Activated T-cell treated with anti-CD3 and anti-CD28 coated beads, Interleukin-2, amount 50 U/mL, for 1 hour (primary cell): Measurements from ENCODE around the gene RBM4B.

ENCODE experiments used
- DNase-seq: peaks from one replicate; pipeline ENCODE4 v3.0.0-alpha.2; 2020

Gene RBM4B

DNA sequence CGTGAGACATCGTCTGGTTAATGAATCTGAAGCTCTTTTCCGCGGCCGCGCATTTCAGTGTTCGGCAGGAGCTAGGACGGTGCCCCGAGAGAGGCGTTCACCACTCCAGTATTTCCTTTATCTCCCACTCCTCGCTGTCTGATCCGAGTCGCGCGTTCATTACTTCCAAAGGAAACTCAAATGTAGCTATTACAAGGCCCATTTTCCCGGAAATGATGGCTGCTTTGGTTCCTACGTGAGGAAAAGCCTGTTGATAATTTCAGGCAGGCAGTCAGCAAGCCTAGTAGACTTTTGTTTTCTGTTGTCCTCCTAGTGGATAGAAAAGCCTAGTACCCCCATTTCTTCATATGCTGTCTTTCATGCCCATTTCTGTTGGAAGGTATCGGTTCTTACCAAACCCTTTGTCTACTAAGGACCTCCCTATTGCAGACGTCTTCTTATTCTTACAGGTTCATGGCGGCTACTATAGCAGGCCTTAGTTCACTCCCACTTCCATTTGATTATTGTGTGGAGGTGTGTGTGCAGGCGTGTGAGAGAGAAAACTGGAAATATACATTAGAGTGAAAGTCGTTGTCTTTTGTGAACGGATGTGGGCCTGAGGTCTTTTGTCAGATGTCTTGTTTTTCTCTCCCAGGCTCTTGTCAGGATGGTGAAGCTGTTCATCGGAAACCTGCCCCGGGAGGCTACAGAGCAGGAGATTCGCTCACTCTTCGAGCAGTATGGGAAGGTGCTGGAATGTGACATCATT is 38.4 kb downstream of the RBM4B start:
- DNase-seq = no peak

DNA sequence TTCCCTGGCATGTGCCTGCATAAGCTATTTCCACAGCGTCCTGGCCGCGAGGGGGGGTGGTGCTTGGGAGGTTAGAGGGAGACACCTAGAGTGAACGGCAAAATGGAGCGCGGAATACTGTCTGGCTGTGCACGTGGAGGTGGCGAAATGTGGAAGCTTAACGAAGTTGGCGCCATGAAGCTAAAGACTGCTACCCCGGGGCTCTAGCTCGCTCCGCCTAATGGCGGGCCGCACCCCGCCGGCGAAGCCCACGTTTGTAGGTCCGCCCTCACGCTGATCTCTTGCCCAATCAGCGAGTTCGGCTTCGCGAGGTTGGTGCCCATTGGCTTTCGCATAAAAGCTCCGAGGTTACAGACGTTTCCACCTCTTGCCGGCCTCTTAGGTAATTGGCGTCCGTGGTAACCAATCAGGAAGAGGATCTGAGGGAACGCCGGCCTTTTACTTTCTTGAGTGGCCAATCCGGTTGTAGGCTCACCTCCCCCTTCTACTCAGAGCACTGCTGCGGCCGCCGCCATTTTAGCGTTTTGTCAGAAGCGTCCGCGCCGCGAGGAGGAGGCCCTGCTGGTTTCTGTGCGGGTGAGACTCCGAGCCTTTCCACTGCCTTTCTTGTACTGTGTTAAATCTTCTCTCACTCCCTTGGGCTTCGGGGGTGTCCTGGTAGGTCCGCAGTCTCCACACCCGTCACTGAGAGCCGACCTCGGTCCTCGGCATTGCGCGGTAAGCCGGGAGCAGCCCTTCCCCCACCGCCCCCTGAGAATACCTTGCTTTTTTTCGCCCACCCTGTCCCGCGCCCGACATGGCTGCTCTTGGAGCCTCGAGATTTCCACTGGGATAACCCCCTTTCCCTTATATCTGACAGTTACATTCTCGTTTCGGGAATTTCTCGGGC is 39.3 kb downstream of the RBM4B start, which contains the start of gene RBM4:
Gene RBM4 (plus strand): TSS at position 527 of the 889 bp plus-strand sequence. CDS start 1,009 bp downstream, outside the sequence.
- peak; percentile 89 for DNase-seq

DNA sequence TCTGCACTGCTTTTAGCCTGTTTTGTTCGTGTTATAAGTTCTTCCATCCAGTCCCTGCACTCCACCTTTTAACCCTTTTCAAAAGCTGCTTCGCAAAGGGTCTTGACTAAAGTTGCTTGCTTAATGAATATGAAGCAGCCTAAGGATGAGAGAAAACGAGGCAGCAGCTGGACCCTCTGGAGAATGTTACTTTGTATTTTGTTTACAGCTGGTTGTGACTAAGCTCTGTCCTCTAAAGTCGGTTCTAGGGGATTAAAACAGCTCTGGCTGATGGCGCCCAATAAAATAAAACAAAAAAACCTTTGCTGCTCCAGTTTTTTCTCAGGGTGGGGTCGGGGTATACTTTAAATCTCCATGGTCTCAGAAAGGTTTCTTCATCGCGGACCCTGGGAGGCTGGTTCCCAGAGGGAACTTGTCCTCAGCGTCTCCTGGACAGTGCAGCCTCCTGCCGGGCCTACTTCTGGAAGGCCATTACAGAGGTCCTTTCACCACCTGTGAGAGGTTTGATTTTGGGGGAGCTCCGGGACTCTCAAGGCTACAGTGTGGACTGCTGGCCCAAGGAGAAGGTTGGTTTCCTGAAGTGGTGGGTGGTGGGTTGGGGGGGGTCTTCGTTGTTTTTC is 40.0 kb downstream of the RBM4B start:
- DNase-seq = no peak

DNA sequence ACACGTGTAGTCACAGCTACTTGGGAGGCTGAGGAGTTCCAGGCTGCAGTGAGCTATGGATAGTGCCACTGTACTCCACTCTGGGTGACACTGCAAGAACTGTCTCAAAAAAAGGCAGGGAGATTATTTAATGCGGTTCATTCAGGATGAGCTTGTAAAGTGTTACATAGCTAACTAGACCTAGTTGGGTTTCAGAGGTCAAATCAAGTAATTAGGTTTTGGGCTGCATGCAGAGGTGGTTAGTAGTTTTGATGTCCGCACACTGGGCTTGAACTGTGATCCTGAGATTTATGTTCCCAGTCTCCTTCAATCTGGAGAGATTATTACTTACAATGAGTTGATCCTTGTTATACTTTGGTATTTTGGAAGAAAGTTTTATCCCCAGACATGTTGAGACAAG is 41.3 kb downstream of the RBM4B start:
- no peak for DNase-seq

DNA sequence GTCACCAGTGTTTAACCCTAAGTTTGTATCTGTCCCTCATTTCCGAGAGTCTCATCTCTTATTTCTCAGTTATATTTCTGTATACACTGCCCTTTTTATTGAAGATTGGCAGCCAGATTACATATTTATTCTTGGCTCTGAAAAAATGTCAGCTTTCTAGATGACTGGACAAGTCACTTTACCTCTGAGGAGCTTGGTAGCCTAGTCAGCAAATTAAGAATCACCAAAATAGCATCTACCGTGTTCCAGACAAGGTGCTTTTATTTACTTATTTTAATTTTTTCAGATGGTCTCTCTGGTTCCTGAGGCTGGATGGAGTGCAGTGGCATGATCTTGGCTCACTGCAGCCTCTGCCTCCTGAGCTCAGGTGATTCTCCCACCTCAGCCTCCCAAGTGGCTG is 44.7 kb downstream of the RBM4B start:
- no peak for DNase-seq

DNA sequence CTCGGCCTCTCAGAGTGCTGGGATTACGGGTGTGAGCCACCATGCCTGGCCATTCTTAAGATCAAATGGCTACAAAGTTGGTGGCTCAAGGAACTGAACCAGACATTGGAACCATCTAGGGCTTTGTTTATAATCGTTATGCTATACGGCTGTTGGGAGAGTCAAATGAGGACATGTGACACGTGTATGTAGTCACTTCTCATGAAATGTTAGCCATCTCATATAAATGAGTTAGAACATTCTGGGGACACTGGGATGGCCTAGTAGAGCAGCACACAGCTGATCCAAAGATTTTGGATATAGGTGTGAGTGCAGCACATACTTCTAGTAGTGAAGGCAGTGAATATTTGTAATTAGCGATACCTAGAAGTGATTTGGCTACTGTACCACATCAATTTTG is 45.8 kb downstream of the RBM4B start:
- no peak for DNase-seq

DNA sequence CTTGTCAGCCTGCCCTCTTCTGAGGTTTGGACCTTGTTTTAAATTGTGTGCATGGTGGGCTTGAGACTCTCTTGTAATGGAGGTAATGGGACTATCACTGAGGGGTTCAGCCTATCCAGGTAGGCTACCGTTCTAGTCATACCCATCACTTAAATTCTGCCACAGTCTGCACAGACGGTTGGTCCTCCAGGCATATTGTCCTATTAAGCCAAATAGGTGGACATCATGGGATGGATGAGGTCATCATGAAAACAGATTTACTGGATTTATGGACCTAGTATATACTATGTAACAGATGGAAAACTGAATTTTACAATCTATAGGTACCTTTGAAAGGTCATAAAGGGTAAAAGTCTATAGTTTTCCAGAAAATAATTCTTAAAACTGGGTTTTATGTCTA is 48.3 kb downstream of the RBM4B start:
- DNase-seq = no peak

DNA sequence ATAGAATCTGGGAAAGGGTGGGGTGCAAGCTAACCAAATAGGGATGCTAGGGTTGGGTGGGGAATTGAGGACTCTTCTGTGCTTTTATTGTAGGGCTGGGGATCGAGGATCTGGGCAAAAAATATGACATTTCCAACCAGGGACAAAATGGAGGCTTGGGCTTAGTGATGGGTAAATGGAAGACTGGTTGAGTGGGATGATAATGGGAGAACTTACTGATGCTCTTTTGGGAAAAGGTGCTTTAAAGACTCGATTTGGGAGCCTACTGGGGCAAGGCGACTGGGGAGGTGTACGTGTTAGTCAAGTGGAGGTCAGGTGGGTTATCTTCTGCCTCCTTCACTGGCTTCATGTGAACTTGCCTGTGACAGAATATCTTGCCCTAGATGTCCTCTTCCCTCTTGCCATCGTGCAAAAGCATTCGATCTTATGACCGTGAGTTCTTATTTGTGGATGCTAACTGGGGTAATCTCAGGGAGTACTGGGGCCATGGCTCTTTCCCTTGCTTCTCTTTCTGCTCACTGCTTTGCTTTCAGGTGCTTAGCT is 49.6 kb downstream of the RBM4B start:
- no peak for DNase-seq

DNA sequence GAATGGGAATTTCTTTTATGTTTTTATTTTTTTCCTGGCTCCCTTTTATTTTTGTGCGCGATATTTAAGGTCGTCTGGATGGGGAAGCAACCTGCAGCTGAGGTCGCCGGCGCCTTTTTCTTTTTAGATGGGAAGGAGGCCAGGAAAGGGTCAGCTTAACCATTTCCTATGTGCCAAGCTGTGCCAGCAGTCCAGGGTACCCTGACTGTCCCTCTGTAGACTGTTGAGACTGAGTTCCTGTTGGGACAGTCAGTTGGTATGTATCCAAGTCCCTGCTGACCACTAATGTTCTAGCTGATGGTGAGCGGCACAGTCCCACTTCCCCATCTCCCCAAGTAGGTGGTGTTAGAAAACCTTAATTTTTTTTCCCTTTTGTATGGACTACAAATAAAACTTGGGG is 50.8 kb downstream of the RBM4B start:
- DNase-seq = no peak

DNA sequence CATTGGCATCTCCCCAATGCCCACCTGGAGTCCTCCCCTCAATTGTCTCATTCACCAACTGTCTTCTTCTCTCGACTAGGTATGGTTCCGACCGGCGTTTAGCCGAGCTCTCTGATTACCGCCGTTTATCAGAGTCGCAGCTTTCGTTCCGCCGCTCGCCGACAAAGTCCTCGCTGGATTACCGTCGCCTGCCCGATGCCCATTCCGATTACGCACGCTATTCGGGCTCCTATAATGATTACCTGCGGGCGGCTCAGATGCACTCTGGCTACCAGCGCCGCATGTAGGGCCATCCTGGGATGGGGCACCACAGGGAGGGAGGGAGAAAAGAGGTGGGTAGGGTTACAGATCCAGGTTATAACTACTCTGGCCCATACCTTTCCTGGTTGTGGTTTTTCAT is 51.3 kb downstream of the RBM4B start:
- no peak for DNase-seq

DNA sequence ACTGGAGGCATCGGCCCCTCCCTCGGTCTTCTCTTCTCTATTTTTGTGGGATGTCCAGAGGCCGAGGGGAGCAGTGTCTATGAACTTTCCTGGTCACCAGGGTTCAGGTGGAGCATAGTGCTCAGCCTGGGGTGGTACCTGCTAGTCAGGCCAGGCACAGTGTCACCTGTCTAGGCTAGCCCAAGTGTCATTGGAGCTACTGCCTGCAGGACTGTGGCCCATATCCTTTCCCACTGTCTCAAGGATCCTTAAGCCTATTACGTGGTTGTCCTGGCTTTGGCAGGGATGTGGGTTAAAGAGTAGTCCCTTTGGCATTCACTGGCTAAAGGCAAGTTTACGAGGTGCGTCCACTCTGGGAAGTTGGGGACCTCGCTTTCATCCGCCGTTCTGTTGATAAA is 51.9 kb downstream of the RBM4B start:
- no peak for DNase-seq

DNA sequence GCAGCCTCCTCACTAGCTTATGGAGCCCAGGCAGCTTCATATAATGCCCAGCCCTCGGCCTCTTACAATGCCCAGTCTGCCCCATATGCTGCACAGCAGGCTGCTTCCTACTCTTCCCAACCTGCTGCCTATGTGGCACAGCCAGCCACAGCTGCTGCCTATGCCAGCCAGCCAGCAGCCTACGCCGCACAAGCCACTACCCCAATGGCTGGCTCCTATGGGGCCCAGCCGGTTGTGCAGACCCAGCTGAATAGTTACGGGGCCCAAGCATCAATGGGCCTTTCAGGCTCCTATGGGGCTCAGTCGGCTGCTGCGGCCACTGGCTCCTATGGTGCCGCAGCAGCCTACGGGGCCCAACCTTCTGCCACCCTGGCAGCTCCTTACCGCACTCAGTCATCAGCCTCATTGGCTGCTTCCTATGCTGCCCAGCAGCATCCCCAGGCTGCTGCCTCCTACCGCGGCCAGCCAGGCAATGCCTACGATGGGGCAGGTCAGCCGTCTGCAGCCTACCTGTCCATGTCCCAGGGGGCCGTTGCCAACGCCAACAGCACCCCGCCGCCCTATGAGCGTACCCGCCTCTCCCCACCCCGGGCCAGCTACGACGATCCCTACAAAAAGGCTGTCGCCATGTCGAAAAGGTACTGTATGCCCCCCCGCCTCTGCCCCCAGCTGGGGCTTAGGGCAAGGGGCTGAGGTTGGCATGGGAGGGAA is 52.5 kb downstream of the RBM4B start:
- DNase-seq = no peak

DNA sequence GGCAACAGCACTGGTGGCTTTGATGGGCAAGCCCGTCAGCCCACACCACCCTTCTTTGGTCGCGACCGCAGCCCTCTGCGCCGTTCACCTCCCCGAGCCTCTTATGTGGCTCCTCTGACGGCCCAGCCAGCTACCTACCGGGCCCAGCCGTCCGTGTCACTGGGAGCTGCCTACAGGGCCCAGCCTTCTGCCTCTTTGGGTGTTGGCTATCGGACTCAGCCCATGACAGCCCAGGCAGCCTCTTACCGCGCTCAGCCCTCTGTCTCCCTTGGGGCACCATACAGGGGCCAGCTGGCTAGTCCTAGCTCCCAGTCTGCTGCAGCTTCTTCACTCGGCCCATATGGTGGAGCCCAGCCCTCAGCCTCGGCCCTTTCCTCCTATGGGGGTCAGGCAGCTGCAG is 53.2 kb downstream of the RBM4B start:
- no peak for DNase-seq

DNA sequence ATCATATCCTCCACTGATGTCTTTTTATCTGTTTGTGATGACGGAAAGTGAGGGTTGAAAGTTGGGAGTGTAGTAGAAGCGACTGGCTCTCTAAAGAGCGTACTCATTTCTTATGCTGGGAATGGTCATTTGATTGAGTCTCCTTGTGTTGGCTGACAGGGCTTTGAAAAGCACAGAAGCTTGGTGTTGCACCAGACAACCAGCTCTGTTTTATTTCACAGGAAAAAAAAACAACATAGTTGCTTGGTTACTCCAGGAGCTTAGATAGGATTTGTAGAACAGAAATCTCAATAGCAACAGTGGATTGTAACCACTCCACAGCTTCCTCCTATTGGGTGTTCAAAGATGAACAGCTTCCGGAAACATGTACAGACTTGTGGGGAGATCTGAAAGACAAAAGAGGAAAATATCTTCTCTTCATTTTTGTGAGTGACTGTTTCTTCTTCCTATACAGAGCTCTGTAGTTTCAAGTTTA is 58.6 kb downstream of the RBM4B start:
- no peak for DNase-seq

DNA sequence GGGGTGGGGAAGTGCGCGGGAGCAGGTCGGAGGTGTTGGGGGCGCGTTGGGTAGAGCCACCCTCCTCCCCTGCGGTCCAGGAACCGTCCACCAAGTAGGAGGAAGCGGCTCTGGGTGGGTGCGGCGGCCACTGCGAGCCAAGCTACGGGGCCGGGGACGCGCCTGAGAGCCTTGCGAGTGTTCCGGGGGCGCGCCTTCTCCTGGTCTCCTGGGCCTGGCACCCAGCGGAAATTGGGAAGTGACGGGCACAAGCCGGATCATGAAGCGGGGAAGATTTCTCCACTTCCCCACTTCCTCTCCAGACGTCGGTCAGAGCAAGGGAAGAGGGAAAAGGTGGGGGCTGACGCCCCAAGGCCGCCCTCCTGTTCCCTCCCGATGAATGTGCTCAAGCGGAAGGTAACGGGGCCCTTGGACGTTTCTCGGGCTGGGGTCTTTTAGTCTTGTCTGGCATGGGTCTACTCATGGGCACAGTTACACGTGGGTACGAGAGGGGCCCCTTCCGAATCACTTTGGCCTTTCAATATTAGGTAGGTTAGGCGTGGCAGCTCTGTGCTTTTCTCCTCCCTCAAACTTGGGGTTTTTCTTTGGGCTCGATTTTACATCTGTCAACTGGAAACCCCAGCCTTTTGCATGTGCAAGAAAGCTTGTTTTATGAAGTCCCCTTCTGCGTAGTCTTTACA is 60.4 kb downstream of the RBM4B start:
- no peak for DNase-seq

DNA sequence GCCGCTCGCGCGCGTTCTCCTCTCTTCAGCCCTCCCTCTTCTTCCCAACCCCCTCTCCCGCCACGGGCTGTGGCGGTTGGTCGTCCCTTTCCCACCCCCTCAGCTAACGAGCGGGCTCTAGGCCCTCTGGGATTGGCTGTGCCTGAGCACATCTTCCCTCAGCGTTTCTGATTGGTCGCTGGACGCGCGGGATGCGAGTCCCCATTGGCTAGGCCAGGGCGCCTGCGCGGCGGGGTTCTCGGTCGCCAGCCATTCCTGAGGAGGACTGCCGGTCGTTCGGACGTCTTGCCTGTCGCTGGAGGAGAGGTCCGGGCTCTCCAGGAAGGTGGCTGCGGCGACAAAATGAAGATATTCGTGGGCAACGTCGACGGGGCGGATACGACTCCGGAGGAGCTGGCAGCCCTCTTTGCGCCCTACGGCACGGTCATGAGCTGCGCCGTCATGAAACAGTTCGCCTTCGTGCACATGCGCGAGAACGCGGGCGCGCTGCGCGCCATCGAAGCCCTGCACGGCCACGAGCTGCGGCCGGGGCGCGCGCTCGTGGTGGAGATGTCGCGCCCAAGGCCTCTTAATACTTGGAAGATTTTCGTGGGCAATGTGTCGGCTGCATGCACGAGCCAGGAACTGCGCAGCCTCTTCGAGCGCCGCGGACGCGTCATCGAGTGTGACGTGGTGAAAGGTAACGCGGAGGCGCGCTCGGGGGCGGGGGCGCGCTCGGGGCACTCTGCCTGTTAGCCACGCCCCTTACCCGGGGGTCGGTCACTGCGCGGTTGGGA is 61.1 kb downstream of the RBM4B start, which contains the start of gene RBM14:
Gene RBM14 (plus strand): TSS at position 252 of the 776 bp plus-strand sequence. CDS start 91 bp downstream, at position 343.
- peak; percentile 96 for DNase-seq
